HCT116 (cell line): ENCODE results near the gene PM20D1. TPM values are rescaled to one million over a fixed set of nuclear protein-coding genes. Genes with fewer than 3 reads are reported as not detected.

Source experiments
- ATAC-seq: fragments of 200-7000 bp; cut with Tn5 transposase; 2 replicates; pipeline ENCODE4 v1.9.1; 2020; ENCODE audit warnings: mild to moderate bottlenecking, moderate library complexity
- BruUV-seq: library from RNA; stranded (reverse); fragments of 400-500 nt; replicated peaks from 2 replicates; lab custom pipeline; 2021; lab: Mats Ljungman, UMichigan
- CTCF ChIA-PET: fragments of 300-600 bp; sonication (Branson Sonifier 250); formaldehyde crosslinking; loops from one replicate; lab custom pipeline; 2021; ENCODE audit warnings: antibody characterized with exemption; lab: Charles Lee
- POLR2A ChIA-PET: fragments of 300-600, 350-600 bp; sonication (Branson Sonifier 250); formaldehyde crosslinking; loops from one replicate; lab custom pipeline; 2021; ENCODE audit warnings: antibody characterized with exemption; lab: Charles Lee
- RAD21 ChIA-PET, 2 experiments: fragments of 300-600 bp; sonication (Branson Sonifier 250); formaldehyde crosslinking; loops; one replicate each; lab custom pipeline; 2023; ENCODE audit warnings: low total read pairs in 2 of 2; ENCODE audit not compliant: uncharacterized antibody in 2 of 2, unreplicated experiment in 2 of 2, low non-redundant PET in 1 of 2; lab: Charles Lee
- DNase-seq: peaks from one replicate; pipeline ENCODE4 v3.0.0-alpha.2; 2010; ENCODE audit warnings: low read depth, low spot score
- H2AFZ ChIP-seq: fragments of 200-600 bp; shearing (Covaris generic), sonication (generic); 2 replicates; pipeline ENCODE4 v1.6.1; 2017; ENCODE audit warnings: low read depth, mixed run types, mixed read lengths, antibody characterized with exemption, low read length; ENCODE audit not compliant: poor library complexity, severe bottlenecking
- H3K27ac ChIP-seq: 2 replicates; pipeline ENCODE4 v1.5.1; 2012; ENCODE audit warnings: low read depth, low read length
- H3K27me3 ChIP-seq: fragments of 200-600 bp; sonication (generic); 2 replicates; pipeline ENCODE4 v1.6.1; 2016; ENCODE audit warnings: mixed run types, low read length, mixed read lengths; ENCODE audit not compliant: insufficient read depth
- H3K36me3 ChIP-seq, 2 experiments: fragments of 200-500 bp in 1 of 2; fragments of 200-600 bp in 1 of 2; sonication (Bioruptor generic) in 1 of 2; sonication (generic) in 1 of 2; 2 replicates each; pipeline versions ENCODE4 v1.5.1 to v1.6.1; 2014 to 2016; ENCODE audit warnings: low read length in 2 of 2, inconsistent platforms in 1 of 2, mixed read lengths in 1 of 2, mixed run types in 1 of 2; ENCODE audit not compliant: insufficient read depth in 2 of 2, control insufficient read depth in 1 of 2
- H3K4me1 ChIP-seq, 2 experiments: fragments of 200-600 bp in 1 of 2; sonication (generic) in 1 of 2; 2 replicates each; pipeline versions ENCODE4 v1.5.1 to v1.6.1; 2012 to 2017; ENCODE audit warnings: low read length in 2 of 2, inconsistent platforms in 1 of 2, mild to moderate bottlenecking in 1 of 2, mixed read lengths in 1 of 2, mixed run types in 1 of 2, moderate library complexity in 1 of 2; ENCODE audit not compliant: insufficient read depth in 2 of 2, control insufficient read depth in 1 of 2
- H3K4me2 ChIP-seq: fragments of 200-600 bp; sonication (generic); 2 replicates; pipeline ENCODE4 v1.6.1; 2017; ENCODE audit warnings: mixed run types, low read length, mixed read lengths
- H3K4me3 ChIP-seq, 2 experiments: fragments of 200-600 bp in 1 of 2; sonication (generic) in 1 of 2; replicated peaks in 1 of 2; 2 replicates each; pipeline ENCODE4 v1.5.1; 2011 to 2016; ENCODE audit warnings: low read length in 2 of 2, control low read depth in 1 of 2, low read depth in 1 of 2, mild to moderate bottlenecking in 1 of 2, mixed read lengths in 1 of 2, mixed run types in 1 of 2
- H3K79me2 ChIP-seq: fragments of 200-600 bp; sonication (generic); 2 replicates; pipeline ENCODE4 v1.6.1; 2017; ENCODE audit warnings: mild to moderate bottlenecking, mixed run types, low read length, moderate library complexity, mixed read lengths; ENCODE audit not compliant: insufficient read depth
- H3K9ac ChIP-seq: fragments of 200-600 bp; sonication (generic); 2 replicates; pipeline ENCODE4 v1.6.1; 2016; ENCODE audit warnings: low read length, mixed read lengths
- H3K9me2 ChIP-seq: fragments of 200-600 bp; sonication (generic), shearing (Covaris generic); 2 replicates; pipeline ENCODE4 v1.6.1; 2017; ENCODE audit warnings: mixed run types, mild to moderate bottlenecking, moderate library complexity; ENCODE audit not compliant: insufficient read depth
- H3K9me3 ChIP-seq, 2 experiments: fragments of 200-500 bp in 1 of 2; fragments of 200-600 bp in 1 of 2; sonication (Bioruptor generic) in 1 of 2; sonication (generic) in 1 of 2; 2 replicates each; pipeline ENCODE4 v1.6.1; 2014 to 2017; ENCODE audit warnings: low read length in 2 of 2, mixed read lengths in 2 of 2, inconsistent platforms in 1 of 2, low read depth in 1 of 2, mild to moderate bottlenecking in 1 of 2, mixed run types in 1 of 2, moderate library complexity in 1 of 2; ENCODE audit not compliant: control insufficient read depth in 1 of 2, insufficient read depth in 1 of 2
- H4K20me1 ChIP-seq: fragments of 200-600 bp; sonication (generic), shearing (Covaris generic); 2 replicates; pipeline ENCODE4 v1.6.1; 2017; ENCODE audit warnings: mixed run types, mild to moderate bottlenecking, moderate library complexity; ENCODE audit not compliant: insufficient read depth
- FOSL1 ChIP-seq: IDR thresholded peaks from 2 replicates; pipeline ENCODE4 v1.6.1; 2012; ENCODE audit warnings: low read depth
- RAD21 ChIP-seq: IDR thresholded peaks from 2 replicates; pipeline ENCODE4 v1.6.1; 2012; ENCODE audit warnings: low read depth, mild to moderate bottlenecking
- REST ChIP-seq: IDR thresholded peaks from 2 replicates; pipeline ENCODE4 v1.6.1; 2012; ENCODE audit warnings: low read depth
- YY1 ChIP-seq: IDR thresholded peaks from 2 replicates; pipeline ENCODE4 v1.6.1; 2011; ENCODE audit warnings: low read length, low read depth, moderate library complexity, mild to moderate bottlenecking; ENCODE audit not compliant: insufficient replicate concordance; ENCODE audit errors: extremely low read depth
- intact Hi-C: fragments of 100-400 bp; cut with micrococcal nuclease; formaldehyde crosslinking; loops from 2 replicates; pipeline ENCODE4 v1.10.0; 2022
- total RNA-seq: library from RNA; stranded (reverse); gene quantifications from one replicate; pipeline ENCODE4 v1.2.1, GENCODE V29; 2021; ENCODE audit not compliant: unreplicated experiment

PM20D1 gene
- total RNA-seq, 1 experiment from 2014 or later = not detected

DNA sequence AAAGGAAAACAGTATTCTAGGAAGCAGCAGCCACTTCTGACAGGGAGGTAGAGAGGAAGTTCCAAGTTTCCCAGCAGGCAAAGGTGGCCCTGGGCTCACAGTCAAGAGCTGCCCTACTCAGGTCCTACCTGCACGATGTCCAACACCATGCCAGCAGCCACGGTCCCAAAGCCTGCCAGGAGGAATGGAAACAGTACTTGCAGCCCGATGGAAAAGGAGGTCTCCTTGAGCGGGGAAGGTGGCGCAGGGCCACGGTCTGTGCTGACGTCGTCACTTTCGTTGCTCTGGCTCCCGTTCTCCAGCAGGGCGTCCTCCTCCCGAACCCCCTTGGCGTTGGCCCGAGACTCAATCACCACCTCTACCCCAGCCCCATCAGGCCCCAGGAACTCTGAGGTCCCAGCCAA is 40.0 kb downstream of the PM20D1 start:
- Histone ChIP-seq H3K9ac (no peak overlapping the region), H3K4me3 (no peak overlapping the region), H2AFZ (no peak overlapping the region), H3K27me3 (no peaks in the 10 kb centered on the region), H4K20me1 (no peaks in the 10 kb centered on the region), H3K4me2 (no peak overlapping the region), H3K9me3 (no peaks in the 10 kb centered on the region), H3K9me2 (no peaks in the 10 kb centered on the region), H3K79me2 (peaks cover 32% of the 10 kb centered on the region; the same call in 1 of the 2 replicates), H3K4me1 (peaks cover 12 to 32% of the 10 kb centered on the region in 2 experiments), H3K36me3 (peaks cover 6 to 16% of the 10 kb centered on the region in 2 experiments; a peak in 2 of 4 replicates), H3K27ac (no peak overlapping the region)
- BruUV-seq = no TSS peak
- RAD21 ChIA-PET = no interaction called here
- CTCF ChIA-PET = interaction anchor here (1.0 to 1.6 kb wide), 4 partner anchors 17 to 168 kb away, joined by 4 to 6 read pairs (median 4); no protein-coding TSS in a partner anchor
- intact Hi-C loops = loop anchor here (5.0 kb wide), 1 partner anchor 97 kb away; no protein-coding TSS in a partner anchor
- no peak for ATAC-seq
- TF ChIP-seq RAD21 = no peak
- no peak for DNase-seq
- POLR2A ChIA-PET = no interaction called here

DNA sequence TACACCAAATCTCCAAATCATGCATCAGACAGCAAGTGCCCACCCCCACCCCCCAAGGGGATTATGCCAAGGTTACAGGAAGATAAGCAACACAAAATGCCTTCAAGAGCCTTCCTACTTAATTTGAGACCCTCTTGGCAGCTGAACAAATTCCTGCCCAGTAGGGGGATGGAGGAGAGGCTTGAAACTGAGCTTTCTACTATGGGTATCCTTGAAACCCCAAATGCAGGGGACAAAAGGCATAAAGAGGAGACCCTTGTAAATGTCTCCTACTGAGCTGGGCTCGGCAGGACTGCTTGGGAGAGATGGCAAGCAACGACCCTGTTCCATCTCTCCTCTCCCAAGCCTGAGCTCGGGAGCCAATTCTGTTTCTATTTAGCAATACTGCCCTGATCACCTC is 40.5 kb downstream of the PM20D1 start:
- no peak overlapping the region for H3K4me2 ChIP-seq

More for the DNA sequence above, 40.5 kb downstream of the PM20D1 start:
- H3K4me1 ChIP-seq = peaks cover 13 to 33% of the 10 kb centered on the region in 2 experiments
- ChIA-PET RAD21 (no interaction called here), CTCF (interaction anchor here (1.2 kb wide), 1 partner anchor 168 kb away, joined by 4 read pairs; no protein-coding TSS in a partner anchor), POLR2A (no interaction called here)
- no peaks in the 10 kb centered on the region for H3K9me2 ChIP-seq
- ATAC-seq (no peak), DNase-seq (no peak)
- BruUV-seq = no TSS peak
- H4K20me1 ChIP-seq = no peaks in the 10 kb centered on the region
- no peak overlapping the region for H3K9ac ChIP-seq
- H3K36me3 ChIP-seq = peaks cover 6 to 16% of the 10 kb centered on the region in 2 experiments; a peak in 2 of 4 replicates
- TF ChIP-seq RAD21 (no peak), FOSL1 (no peak), YY1 (no peak), REST (no peak)
- no peaks in the 10 kb centered on the region for H3K27me3 ChIP-seq
- peaks cover 32% of the 10 kb centered on the region; the same call in 1 of the 2 replicates for H3K79me2 ChIP-seq
- H2AFZ ChIP-seq = no peak overlapping the region
- H3K27ac ChIP-seq = no peak overlapping the region
- H3K4me3 ChIP-seq = no peak overlapping the region
- H3K9me3 ChIP-seq = no peaks in the 10 kb centered on the region
- intact Hi-C loops = no loop called here
